RKO (cell line): ENCODE results near the gene CDCP1.

Experiments
- DNase-seq: peaks from one replicate; pipeline ENCODE4 v3.0.0-alpha.2; 2016; ENCODE audit warnings: low spot score

CDCP1 gene

GRCh38 chr3:45145681-45146614 lies at the start of gene CDCP1:
Gene CDCP1, minus strand, starts transcription at chr3:45146378. Its CDS starts 91 bp downstream, at chr3:45146287.
- DNase-seq, result peak; percentile 71

- DNase-seq, result no peak
Measured at GRCh38 chr3:45194791-45195190, 48.6 kb upstream of the CDCP1 start.

- DNase-seq, result no peak
Measured at GRCh38 chr3:45191924-45192417, 45.8 kb upstream of the CDCP1 start.

GRCh38 chr3:45191424-45191823 lies 45.2 kb upstream of the CDCP1 start:
- no peak for DNase-seq

GRCh38 chr3:45188719-45189659 lies 42.8 kb upstream of the CDCP1 start:
- DNase-seq, result no peak

- DNase-seq, result no peak
Measured at GRCh38 chr3:45187694-45188141, 41.5 kb upstream of the CDCP1 start.

- no peak for DNase-seq
Measured at GRCh38 chr3:45186871-45187270, 40.7 kb upstream of the CDCP1 start.

GRCh38 chr3:45185461-45185860 lies 39.3 kb upstream of the CDCP1 start:
- no peak for DNase-seq

GRCh38 chr3:45185052-45185451 lies 38.9 kb upstream of the CDCP1 start:
- DNase-seq, result no peak

- no peak for DNase-seq
Measured at GRCh38 chr3:45183872-45184262, 37.7 kb upstream of the CDCP1 start.

- no peak for DNase-seq
Measured at GRCh38 chr3:45182915-45183871, 37.0 kb upstream of the CDCP1 start.

GRCh38 chr3:45181496-45181895 lies 35.3 kb upstream of the CDCP1 start:
- DNase-seq, result no peak

GRCh38 chr3:45180899-45181298 lies 34.7 kb upstream of the CDCP1 start:
- DNase-seq, result no peak

- DNase-seq, result peak; percentile 23
Measured at GRCh38 chr3:45180051-45180450, 33.9 kb upstream of the CDCP1 start.

GRCh38 chr3:45179163-45179562 lies 33.0 kb upstream of the CDCP1 start:
- DNase-seq, result no peak

- DNase-seq, result no peak
Measured at GRCh38 chr3:45178183-45179023, 32.2 kb upstream of the CDCP1 start.

GRCh38 chr3:45176912-45177311 lies 30.7 kb upstream of the CDCP1 start:
- no peak for DNase-seq

GRCh38 chr3:45174234-45174633 lies 28.1 kb upstream of the CDCP1 start:
- no peak for DNase-seq

- no peak for DNase-seq
Measured at GRCh38 chr3:45173776-45174175, 27.6 kb upstream of the CDCP1 start.

- DNase-seq, result no peak
Measured at GRCh38 chr3:45171283-45171682, 25.1 kb upstream of the CDCP1 start.
